ENCODE measurements around the gene TBC1D5. TPM values are rescaled to one million over a fixed set of nuclear protein-coding genes. Genes with fewer than 3 reads are reported as not detected.

TBC1D5 gene
- total RNA-seq, 1 experiment from 2014 or later: 30.4 TPM

DNA sequence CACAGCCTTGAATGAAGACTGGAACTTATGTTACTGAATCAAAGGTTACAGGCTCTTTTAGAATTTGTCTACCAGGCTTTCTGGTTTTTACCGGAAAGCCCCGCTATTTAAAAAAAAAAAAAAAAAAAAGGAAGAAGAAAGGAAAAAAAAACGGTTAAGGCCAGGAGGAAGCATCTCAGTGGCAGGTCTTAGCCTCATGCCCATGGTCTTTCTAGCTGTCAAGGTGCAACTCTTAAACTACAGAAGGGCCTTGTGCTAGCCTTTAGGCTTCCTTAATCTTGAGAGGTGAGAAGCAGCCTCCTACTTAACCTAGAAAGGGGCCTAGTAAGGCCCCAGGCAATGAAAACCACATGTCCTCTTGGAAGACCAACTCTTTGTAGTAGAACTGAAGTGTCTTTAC lies 77.5 kb downstream of the TBC1D5 start:
- ChIA-PET CTCF (no interaction called here), POLR2A (no interaction called here)
- ATAC-seq (no peak), DNase-seq (ENCODE audit: low read depth, low spot score) (no peak)
- H3K27me3 ChIP-seq (ENCODE audit: control insufficient read depth, insufficient read depth, low read length): no peaks in the 10 kb centered on the region
- H3K9me3 ChIP-seq (ENCODE audit: control insufficient read depth, insufficient read depth, low read depth, low read length): no peaks in the 10 kb centered on the region
- no peaks in the 10 kb centered on the region for H3K36me3 ChIP-seq (ENCODE audit: control insufficient read depth, insufficient read depth, low read length)
- TF ChIP-seq, protein P1, sequence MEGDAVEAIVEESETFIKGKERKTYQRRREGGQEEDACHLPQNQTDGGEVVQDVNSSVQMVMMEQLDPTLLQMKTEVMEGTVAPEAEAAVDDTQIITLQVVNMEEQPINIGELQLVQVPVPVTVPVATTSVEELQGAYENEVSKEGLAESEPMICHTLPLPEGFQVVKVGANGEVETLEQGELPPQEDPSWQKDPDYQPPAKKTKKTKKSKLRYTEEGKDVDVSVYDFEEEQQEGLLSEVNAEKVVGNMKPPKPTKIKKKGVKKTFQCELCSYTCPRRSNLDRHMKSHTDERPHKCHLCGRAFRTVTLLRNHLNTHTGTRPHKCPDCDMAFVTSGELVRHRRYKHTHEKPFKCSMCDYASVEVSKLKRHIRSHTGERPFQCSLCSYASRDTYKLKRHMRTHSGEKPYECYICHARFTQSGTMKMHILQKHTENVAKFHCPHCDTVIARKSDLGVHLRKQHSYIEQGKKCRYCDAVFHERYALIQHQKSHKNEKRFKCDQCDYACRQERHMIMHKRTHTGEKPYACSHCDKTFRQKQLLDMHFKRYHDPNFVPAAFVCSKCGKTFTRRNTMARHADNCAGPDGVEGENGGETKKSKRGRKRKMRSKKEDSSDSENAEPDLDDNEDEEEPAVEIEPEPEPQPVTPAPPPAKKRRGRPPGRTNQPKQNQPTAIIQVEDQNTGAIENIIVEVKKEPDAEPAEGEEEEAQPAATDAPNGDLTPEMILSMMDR (IDR thresholded peaks at IDR 0.05): no peak
- TF ChIP-seq, protein P2, sequence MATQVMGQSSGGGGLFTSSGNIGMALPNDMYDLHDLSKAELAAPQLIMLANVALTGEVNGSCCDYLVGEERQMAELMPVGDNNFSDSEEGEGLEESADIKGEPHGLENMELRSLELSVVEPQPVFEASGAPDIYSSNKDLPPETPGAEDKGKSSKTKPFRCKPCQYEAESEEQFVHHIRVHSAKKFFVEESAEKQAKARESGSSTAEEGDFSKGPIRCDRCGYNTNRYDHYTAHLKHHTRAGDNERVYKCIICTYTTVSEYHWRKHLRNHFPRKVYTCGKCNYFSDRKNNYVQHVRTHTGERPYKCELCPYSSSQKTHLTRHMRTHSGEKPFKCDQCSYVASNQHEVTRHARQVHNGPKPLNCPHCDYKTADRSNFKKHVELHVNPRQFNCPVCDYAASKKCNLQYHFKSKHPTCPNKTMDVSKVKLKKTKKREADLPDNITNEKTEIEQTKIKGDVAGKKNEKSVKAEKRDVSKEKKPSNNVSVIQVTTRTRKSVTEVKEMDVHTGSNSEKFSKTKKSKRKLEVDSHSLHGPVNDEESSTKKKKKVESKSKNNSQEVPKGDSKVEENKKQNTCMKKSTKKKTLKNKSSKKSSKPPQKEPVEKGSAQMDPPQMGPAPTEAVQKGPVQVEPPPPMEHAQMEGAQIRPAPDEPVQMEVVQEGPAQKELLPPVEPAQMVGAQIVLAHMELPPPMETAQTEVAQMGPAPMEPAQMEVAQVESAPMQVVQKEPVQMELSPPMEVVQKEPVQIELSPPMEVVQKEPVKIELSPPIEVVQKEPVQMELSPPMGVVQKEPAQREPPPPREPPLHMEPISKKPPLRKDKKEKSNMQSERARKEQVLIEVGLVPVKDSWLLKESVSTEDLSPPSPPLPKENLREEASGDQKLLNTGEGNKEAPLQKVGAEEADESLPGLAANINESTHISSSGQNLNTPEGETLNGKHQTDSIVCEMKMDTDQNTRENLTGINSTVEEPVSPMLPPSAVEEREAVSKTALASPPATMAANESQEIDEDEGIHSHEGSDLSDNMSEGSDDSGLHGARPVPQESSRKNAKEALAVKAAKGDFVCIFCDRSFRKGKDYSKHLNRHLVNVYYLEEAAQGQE (IDR thresholded peaks at IDR 0.05; ENCODE audit: insufficient read depth in 1 of 2, low read depth in 2 of 2, low read length in 1 of 2): no peak
- TF ChIP-seq POLR2AphosphoS5 (IDR thresholded peaks at IDR 0.05; ENCODE audit: low read depth, low read length): no peak
- intact Hi-C loops (cut with micrococcal nuclease; ENCODE audit: unreplicated experiment): no loop called here
- no TSS peak for BruUV-seq (replicated peaks)
- in situ Hi-C loops (cut with HindIII; ENCODE audit: low pct_unique_long_range_greater_than_20kb, low sequenced_read_pairs): no loop called here
- H3K4me1 ChIP-seq (ENCODE audit: control insufficient read depth, insufficient read depth, low read length): no peaks in the 10 kb centered on the region
- H3K4me3 ChIP-seq (ENCODE audit: low read depth in 2 of 2, low read length in 2 of 2): no peak overlapping the region
- no peak overlapping the region for H3K27ac ChIP-seq (ENCODE audit: low read length)

DNA sequence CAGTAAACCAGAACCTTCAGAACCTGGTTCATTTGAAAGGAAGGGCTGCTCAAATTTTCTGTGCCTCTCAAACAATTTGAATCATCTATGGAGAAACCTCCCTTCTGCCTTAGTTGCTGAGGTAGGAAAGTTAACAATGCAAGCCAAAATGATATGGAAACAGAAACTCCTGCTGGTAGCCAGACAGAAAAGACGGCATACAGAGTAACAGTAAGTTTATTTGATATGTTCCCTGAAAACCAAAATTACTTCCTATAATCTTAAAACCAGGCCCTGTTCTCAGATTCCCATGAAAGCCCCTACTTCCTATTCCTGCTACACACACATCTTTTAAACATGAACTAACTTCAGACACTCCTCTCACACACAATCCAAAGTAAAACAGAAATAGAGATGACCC lies 86.2 kb downstream of the TBC1D5 start:
- CTCF ChIA-PET: no interaction called here
- BruUV-seq (replicated peaks): no TSS peak
- H3K9me3 ChIP-seq (ENCODE audit: control insufficient read depth, insufficient read depth, low read depth, low read length): no peaks in the 10 kb centered on the region

More for the DNA sequence above, 86.2 kb downstream of the TBC1D5 start:
- in situ Hi-C loops (cut with HindIII; ENCODE audit: low pct_unique_long_range_greater_than_20kb, low sequenced_read_pairs) (no loop called here), intact Hi-C loops (cut with micrococcal nuclease; ENCODE audit: unreplicated experiment) (no loop called here)
- Histone ChIP-seq H3K36me3 (ENCODE audit: control insufficient read depth, insufficient read depth, low read length) (no peaks in the 10 kb centered on the region), H3K27ac (ENCODE audit: low read length) (no peak overlapping the region), H3K4me1 (ENCODE audit: control insufficient read depth, insufficient read depth, low read length) (no peaks in the 10 kb centered on the region), H3K4me3 (ENCODE audit: low read depth in 2 of 2, low read length in 2 of 2) (no peak overlapping the region), H3K27me3 (ENCODE audit: control insufficient read depth, insufficient read depth, low read length) (no peaks in the 10 kb centered on the region)
- TF ChIP-seq, protein P2 (IDR thresholded peaks at IDR 0.05; ENCODE audit: insufficient read depth in 1 of 2, low read depth in 2 of 2, low read length in 1 of 2): no peak
- TF ChIP-seq POLR2AphosphoS5 (IDR thresholded peaks at IDR 0.05; ENCODE audit: low read depth, low read length): no peak
- TF ChIP-seq SIN3A (IDR thresholded peaks at IDR 0.05; ENCODE audit: borderline replicate concordance, insufficient read depth, low read depth, low read length): no peak
- TF ChIP-seq, protein P1 (IDR thresholded peaks at IDR 0.05): no peak
- no peak for TF ChIP-seq TCF7L2 (IDR thresholded peaks at IDR 0.05; ENCODE audit: low read depth, low read length)
- DNase-seq (ENCODE audit: low read depth, low spot score): no peak
- no peak for ATAC-seq
- POLR2A ChIA-PET: no interaction called here

Data from Panc1 (cell line).